ENCODE results near the gene CCL23.
"Not testable (repeated sequence)": the region's sequence is repeated elsewhere in the genome, so short reads cannot be mapped to it uniquely, and the experiment has no call there.

Gene CCL23

DNA sequence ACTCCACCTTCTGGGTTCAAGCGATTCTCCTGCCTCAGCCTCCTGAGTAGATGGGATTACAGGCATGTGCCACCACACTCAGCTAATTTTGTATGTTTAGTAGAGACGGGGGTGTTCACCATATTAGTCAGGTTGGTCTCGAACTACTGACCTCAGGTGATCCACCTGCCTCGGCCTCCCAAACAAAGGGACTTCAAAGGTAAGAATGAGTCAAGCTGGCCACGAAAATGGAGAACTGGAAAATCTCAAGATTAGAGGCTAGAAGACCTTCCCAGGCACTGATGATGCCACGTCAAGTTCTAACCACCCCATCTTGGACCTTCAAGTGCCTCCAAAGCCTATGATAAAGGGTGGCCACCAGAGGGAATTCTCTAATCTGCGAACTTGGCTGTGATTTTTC, 15.1 kb downstream of the CCL23 start:
- no peak for DNase-seq

GRCh38 chr17:36001862-36002603, 15.7 kb downstream of the CCL23 start:
- DNase-seq, result peak; percentile 4

- DNase-seq, result no peak
Measured at GRCh38 chr17:36001110-36001771, 16.5 kb downstream of the CCL23 start, which contains the start of gene CCL15. Gene CCL15 (minus strand): TSS chr17:36001553. CDS start chr17:36001492, 61 bp downstream.

DNA sequence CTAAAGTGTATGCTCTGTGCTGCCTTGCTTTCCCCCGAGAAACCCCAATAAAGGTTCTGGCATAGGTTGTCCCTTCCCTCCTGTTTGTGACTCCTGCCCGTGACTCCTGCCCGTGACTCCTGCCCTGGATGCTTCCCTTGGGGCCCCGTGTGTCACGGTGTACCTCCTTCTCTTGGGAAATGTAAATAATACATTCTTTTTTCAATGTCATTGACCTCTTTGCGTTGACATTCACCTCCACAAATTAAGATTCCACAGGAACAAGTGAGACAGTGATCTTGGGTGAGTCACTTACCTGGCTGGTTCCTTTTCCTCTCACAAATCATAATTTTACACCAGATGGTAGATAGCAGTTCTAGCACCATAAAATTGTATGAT, 17.1 kb downstream of the CCL23 start:
- DNase-seq, result no peak

- DNase-seq, result no peak
Measured at GRCh38 chr17:35998756-35999155, 19.0 kb downstream of the CCL23 start.

GRCh38 chr17:35998018-35998545, 19.7 kb downstream of the CCL23 start:
- no peak for DNase-seq

GRCh38 chr17:35995346-35995745, 22.4 kb downstream of the CCL23 start:
- not testable (repeated sequence) for DNase-seq

- DNase-seq, result no peak
Measured at GRCh38 chr17:35991075-35991474, 26.7 kb downstream of the CCL23 start.

GRCh38 chr17:35988164-35988563, 29.6 kb downstream of the CCL23 start:
- no peak for DNase-seq

DNA sequence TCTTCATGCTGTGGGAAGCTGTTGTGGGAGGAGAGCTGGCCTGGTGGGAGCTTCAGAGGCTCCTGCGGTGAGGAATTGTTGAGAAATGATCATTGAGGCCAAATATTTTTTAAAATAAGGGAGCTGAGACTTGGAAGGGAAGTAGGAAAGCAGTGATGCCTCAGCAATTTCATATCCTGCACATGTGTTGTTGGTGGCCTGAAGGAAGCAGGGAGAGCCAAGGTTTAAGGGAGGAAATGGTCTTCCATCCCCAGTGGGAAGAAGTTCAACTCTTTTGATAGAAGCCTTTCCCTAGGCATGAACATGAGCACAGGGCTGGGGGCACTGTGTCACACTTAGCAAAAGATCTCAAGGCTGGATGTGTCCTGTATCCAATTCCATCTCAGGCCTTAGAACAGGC, 31.1 kb downstream of the CCL23 start, which contains the start of gene CCL14:
CCL14 (minus strand) TSS at position 87 of the 400 bp plus-strand sequence; CDS start at position 7, 80 bp downstream.
- DNase-seq, result no peak

DNA sequence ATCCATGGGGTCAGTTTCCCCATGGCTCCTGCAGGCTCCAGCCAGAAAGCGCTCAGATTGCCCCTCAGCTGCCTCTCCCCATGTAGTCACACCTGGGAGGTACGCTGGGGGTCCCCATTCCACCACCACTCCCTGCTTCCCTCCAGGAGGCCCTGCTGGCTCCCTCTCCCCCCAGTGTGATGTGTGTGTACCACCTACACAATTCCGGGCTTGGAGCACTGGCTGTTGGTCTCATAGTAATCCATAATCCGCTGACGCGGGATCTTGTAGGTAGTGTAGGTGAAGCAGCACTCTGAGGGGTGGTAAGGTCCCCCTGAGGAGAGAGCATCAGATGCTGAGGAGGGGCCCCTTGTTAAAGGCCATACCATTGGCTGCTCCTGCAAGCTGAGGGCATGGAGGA, 33.6 kb downstream of the CCL23 start:
- DNase-seq, result no peak

GRCh38 chr17:35982409-35983191, 35.2 kb downstream of the CCL23 start:
- DNase-seq, result no peak

- no peak for DNase-seq
Measured at GRCh38 chr17:35981908-35982330, 35.9 kb downstream of the CCL23 start.

- no peak for DNase-seq
Measured at GRCh38 chr17:35981246-35981645, 36.5 kb downstream of the CCL23 start, which contains the start of gene CCL16. Gene CCL16 (minus strand): TSS chr17:35981497. CDS start chr17:35981420, 77 bp downstream.

GRCh38 chr17:35978346-35978745, 39.4 kb downstream of the CCL23 start:
- no peak for DNase-seq

DNA sequence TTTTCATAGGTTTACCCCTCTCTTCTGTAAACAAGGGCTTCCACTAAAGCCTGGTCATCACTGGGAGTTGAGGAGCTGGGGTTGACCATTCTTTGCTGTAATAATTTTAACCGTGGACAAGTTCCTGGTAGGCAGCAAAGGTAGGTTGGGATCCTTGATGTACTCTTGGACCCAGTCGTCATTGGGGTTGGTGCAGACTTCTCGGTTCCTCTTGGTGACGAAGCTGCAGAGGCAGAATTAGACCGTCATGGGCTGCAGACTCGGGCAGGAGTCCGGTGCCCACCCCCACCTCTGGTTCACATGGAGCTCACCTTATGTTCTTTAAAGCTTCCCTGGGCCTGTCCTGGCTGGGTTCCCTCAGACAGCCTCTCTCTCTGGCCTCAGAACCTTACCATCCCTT, 40.3 kb downstream of the CCL23 start:
- no peak for DNase-seq

GRCh38 chr17:35973333-35974260, 44.2 kb downstream of the CCL23 start:
- DNase-seq, result no peak

DNA sequence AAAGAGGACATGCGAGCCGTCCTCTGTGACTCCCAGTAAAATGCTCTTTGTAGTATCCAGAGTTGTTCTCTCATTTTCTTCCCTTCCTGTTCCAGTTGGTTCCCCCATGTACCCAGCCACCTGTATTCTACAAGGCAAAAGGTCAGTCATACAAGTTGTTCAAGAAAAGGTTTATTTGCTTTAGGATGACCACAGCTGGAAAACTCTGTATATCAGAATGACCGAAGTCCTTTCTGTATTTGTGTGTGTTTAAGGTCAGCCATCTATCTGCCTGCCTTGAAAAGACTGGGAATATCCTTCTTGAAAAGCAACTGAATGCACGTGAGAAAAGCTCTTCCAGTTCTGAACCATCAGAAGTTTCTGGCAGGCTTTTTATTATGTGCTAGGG, 44.8 kb downstream of the CCL23 start:
- DNase-seq, result no peak

DNA sequence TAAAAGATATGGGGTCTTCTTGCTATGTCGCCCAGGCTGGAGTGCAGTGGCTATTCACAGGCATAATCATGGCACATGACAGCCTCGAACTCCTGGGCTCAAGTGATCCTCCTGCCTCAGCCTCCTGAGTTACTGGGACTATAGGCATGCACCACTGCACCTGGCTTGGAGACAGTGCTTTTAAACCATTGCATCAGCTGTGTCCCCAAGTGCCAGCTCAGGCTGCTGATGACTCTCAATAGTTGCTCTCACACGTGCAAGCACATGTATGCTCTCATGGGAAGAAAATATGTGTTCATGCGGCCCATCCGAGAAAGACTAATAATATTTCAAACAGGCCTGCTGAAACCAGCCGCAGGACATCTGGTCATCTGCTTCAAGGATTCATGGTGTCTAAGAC, 45.2 kb downstream of the CCL23 start:
- no peak for DNase-seq

DNA sequence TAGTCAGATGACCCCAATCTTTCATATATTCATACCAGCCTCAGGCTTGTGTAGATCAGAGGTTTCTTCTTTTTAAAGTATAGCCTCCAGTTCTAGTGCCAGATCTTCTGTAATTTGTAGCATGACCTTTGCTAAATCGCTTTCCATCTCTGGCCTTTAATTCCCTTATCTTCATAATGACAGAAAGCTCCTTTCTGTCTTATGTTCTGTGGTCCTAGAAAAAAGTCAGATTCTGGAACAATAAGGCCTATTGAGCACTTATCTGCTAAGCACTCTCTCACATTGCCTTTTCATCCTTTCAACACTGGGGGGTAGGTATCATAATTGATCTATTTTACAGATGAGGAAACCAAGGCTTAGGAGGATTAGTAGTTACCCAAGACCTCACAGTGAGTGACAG, 45.7 kb downstream of the CCL23 start:
- no peak for DNase-seq

- DNase-seq, result peak; percentile 49
Measured at GRCh38 chr17:35969558-35970380, 48.0 kb downstream of the CCL23 start.
